Measurements from ENCODE around the gene MVK.

GRCh38 chr12:109525279-109525585, 48.4 kb upstream of the MVK start:
- TF ChIP-seq, protein P1, sequence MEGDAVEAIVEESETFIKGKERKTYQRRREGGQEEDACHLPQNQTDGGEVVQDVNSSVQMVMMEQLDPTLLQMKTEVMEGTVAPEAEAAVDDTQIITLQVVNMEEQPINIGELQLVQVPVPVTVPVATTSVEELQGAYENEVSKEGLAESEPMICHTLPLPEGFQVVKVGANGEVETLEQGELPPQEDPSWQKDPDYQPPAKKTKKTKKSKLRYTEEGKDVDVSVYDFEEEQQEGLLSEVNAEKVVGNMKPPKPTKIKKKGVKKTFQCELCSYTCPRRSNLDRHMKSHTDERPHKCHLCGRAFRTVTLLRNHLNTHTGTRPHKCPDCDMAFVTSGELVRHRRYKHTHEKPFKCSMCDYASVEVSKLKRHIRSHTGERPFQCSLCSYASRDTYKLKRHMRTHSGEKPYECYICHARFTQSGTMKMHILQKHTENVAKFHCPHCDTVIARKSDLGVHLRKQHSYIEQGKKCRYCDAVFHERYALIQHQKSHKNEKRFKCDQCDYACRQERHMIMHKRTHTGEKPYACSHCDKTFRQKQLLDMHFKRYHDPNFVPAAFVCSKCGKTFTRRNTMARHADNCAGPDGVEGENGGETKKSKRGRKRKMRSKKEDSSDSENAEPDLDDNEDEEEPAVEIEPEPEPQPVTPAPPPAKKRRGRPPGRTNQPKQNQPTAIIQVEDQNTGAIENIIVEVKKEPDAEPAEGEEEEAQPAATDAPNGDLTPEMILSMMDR (conservative IDR thresholded peaks at IDR 0.05 in 1 of 2, IDR thresholded peaks at IDR 0.05 in 1 of 2; ENCODE audit: extremely low read depth in 1 of 2, insufficient read depth in 1 of 2, low read depth in 1 of 2, low read length in 2 of 2) = no peak
- TF ChIP-seq EZH2 (IDR thresholded peaks at IDR 0.05; ENCODE audit: borderline replicate concordance, low read length) = no peak
